Activated CD8-positive, alpha-beta memory T cell treated with anti-CD3 and anti-CD28 coated beads for 4 hours (primary cell): Measurements from ENCODE around the gene MAPK10.
"Not testable (repeated sequence)": the region's sequence is repeated elsewhere in the genome, so short reads cannot be mapped to it uniquely, and the experiment has no call there.

Source experiments
- DNase-seq, 2 donors: peaks; one replicate each; pipeline ENCODE4 v3.0.0-alpha.2; 2020; ENCODE audit warnings: low read depth in 2 of 2

MAPK10 gene

DNA sequence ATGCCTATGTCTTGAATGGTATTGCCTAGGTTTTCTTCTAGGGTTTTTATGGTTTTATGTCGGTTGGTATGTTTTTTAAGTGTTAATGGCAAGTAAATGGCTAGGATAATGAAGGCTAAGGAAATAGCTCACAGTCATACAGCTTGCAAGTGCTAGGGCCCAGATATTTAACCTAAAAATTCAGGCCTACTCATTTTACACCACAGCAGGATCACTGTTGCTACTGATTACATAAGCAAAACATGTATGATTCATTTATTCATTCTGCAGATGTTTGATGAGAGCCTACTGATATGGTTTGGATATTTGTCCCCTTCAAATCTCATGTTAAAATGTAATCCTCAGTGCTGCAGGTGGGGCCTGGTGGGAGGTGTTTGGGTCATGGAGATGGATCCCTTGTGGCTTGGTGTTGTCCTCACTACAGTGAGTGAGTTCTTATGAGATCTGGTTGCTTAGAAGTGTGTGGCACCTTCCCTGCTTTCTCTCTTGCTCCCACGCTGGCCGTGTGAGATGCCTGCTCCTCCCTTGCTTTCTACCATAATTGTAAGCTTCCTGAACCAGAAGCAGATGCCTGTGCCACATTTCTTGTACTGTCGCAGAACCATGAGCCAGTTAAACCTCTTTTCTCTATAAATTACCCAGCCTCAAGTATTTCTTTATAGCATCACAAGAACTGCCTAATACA is 175.5 kb downstream of the MAPK10 start:
- DNase-seq: no peak

DNA sequence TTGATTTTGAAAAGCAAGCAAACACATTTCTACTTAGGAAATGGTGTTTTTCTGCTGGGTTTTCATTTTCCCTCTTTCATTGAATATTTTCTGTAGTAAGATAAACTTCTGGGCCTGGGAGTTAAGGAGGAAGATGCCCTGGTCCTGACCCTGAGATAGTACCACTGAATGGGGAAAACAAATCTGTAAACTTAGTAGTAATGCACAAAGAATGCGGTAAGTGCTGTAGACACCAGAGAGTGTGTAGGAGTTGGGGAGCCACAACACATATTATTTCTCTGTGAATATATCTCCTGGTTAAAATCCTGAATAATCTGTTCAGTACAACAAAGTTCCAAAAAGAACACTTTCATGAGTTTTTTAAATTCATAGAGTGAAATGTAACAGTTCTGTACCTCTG is 178.3 kb downstream of the MAPK10 start:
- DNase-seq: no peak

DNA sequence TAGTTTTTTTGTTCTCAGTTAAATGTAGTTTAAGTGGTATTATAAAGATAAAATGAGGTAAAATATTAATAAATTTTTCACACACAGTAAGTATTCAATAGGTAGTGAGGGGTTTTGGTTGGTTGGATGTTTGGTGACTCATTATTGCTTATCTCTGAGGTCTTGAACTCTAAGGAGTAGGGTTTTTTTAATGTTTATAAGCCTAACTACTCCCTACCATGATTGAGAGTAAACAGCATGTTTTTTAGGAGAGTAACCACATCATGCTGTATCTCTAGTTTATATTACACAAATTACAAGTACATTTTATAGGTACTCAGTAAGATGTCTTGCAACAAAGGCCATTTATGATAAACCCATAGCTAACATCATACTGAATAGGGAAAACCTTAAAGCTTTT is 181.6 kb downstream of the MAPK10 start:
- no peak for DNase-seq

GRCh38 chr4:86174506-86174905 is 185.3 kb downstream of the MAPK10 start:
- DNase-seq: no peak

- DNase-seq: not testable (repeated sequence)
Observed at GRCh38 chr4:86168335-86168734, 191.5 kb downstream of the MAPK10 start.

DNA sequence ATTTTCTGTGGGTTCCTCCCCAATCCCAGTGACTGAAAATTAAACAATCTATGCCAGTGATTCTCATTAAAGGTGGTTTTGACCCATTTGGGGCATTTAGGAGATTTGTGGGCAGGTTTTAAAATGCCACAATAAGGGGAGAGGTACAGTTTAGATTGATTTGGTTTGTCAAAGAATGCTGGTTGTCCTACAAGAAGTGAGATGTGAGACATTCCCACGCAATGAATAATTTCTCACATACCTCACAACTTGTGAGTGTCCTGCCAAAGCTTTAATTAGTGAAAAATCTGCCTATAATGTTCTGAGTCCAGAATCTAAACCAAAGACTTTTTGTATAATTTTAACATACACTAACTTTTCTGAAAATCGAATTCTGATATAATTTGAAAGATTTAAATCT is 199.4 kb downstream of the MAPK10 start:
- no peak for DNase-seq

- no peak for DNase-seq
Observed at GRCh38 chr4:86159216-86159615, 200.6 kb downstream of the MAPK10 start.

DNA sequence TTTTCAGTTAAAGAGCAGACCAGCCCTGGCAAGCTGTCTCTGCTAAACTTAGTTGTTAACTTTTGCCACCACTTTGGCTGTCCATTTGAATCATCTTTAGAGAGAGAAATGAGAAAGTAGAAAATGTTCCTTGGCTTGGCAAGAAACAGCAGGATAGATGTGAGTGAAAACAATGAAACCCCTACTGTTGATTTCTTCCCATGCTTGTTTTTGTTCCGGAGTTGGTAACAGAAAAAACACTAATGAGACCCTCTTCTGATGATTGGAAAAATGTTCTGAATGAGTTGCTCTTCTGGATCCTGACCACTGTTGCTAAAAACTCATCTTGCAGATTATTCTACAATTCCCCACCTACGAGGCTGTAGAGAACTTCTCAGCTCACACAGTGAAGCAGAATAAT is 203.3 kb downstream of the MAPK10 start:
- DNase-seq: no peak

DNA sequence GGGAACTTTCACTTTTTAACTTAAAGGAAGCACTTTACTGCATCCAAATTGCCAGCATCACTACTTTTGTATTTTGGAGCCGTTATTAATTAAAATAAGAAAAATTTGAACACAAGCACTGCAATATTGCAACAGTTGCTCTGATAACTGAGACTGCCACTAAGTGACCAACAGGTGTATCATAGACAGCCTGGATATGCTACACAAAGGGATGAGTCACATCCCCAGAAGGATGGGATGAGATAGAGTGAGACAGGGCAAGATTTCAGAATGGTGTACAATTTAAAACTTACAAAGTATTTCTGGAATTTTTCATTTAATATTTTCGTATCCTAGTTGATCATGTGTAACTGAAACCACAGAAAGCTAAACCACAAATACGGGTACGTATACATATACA is 204.1 kb downstream of the MAPK10 start:
- DNase-seq: no peak

DNA sequence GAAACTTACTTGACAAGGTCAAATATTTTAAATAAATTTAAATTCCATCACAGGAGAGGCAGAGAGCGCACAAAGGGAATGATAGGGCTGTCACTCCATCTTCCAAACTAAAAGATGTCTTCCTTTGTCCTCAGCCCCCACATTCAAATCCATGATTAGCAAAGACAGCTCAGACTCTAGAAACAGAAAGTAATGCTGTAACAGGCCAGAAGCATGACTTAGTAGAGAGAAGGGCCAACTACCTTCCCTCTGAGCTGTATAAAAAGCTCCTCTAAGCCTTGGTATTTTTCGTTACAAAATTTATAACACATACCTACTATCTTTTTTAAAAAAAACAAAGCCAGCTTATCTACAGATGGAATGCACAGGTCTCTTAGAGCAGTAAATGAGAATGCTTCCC is 207.4 kb downstream of the MAPK10 start:
- DNase-seq: no peak

DNA sequence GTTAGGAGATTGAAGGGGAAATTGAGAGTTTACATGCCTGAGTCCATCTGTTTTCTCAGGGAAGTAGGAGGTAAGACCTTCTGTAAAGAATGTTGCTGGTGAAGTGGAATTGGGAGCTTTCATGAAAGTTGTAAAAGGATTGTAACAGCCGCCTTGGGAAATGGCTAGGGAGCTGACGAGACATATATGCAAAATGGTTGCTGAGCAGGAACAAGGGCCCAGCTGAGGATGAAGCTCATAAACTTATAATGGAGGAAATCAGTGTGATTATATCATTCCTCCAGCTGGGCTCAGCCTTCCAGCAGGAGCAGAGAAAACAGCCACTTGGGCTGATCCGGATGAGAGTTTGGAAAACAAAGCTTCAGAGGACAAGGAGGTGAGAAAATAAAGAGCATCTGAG is 208.7 kb downstream of the MAPK10 start:
- DNase-seq: no peak

DNA sequence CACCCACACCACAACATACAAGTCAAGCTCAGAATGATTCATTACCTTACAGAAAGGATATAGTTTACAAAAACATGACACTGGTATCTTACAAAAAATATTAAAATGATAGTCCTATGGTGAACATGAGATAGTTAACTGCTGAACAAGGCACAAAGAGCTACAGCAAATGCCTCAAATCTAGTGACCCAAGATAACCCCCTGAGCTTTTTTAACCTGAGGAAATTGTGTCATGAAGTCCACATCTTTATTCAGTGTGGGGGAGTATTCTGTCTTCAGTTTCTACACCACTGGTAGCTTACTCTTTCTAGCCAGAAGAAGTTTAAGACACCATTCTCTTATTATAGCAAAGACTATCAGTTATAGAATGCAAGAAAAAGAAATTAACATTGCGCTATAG is 218.7 kb downstream of the MAPK10 start:
- DNase-seq: no peak

GRCh38 chr4:86132468-86132867 is 227.4 kb downstream of the MAPK10 start:
- no peak for DNase-seq

DNA sequence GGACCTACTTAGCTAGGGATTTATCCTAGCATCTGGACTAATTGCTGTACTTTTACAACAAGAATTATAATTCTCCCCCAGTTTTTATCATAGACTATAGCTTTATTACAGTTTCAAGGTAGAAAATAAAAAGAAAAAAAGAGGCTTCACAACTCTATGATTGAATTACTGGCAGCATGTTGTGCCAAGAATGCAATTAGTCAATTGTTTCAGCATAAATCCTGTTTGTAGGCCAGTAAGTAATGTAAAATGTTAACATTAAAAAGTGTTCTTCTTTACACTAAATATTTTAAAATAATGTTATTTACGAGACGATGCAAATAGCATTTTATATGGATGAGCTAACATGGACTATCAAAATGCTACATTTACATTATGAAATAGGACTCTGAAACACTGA is 228.4 kb downstream of the MAPK10 start:
- no peak for DNase-seq

DNA sequence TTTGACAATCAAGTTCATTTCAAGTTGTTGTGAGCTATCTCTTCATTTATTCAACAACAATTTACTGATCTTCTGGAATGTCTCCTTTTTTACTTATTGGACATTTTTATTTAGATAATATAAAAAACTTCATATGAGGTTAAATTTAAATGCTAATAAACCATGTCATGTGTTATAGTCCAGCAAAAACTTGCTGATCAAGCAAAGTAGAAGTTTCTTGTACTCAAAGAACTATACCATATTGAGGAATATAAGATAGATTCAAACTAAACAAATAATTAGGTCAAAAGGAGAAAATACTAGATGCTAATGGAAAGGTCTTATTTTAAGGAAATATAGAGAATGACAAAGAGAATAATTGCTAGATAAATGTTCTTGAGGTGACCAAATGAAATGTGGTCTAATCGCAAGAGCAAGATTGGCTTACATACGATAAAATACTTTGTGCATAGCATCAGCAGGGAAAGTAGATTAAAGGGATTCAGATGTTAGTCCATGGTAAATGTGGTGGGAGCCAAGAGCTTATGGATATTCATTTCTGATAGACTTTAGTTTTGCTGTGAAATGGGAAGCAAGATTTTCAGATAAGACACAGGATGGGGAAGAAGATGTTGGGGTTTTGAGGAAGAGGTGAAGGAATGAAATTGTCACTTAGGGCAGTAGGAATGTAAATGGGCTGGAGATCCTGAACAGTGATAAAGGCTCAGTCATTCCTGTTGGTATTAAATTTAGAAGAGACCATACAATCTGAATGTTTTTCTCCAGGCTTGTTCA is 229.5 kb downstream of the MAPK10 start:
- no peak for DNase-seq

- no peak for DNase-seq
Observed at GRCh38 chr4:86129546-86129945, 230.3 kb downstream of the MAPK10 start.

DNA sequence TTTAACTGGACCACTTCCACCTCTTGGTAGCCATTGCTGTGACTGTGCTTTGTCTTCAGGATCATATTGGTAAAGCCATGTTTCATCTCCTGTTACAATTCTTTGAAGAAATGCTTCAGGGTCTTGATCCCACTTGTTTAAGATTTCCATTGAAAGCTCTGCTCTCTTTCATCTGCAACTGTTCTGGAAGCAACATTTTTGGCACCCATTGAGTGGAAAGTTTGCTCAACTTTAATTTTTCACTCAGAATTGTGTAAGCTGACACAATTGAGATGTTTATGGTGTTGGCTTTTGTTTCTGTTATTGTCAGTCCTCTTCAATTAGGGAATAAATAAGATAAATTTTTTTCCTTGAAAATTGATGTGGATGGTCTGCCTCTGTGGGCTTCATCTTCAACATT is 237.4 kb downstream of the MAPK10 start:
- no peak for DNase-seq

DNA sequence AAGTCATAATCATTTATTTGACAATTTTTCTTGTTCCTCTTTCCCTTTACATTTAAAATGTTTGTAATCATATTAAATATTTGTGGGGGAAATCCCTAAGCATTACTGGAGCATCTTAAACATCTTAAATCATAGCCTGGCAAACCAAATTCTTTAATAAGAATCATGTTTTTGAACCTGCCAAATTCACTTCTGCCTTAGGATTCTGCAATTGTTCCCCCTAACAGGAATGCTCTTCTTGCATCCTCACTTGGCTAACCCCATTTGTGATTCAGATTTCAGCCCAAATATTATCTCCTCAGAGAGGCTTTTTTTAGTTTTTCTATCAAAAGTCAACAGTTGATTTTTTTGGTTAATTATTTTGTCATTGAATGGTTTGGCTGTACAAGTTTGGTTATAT is 241.1 kb downstream of the MAPK10 start:
- DNase-seq: no peak

GRCh38 chr4:86117705-86118302 is 242.0 kb downstream of the MAPK10 start:
- DNase-seq: no peak

GRCh38 chr4:86114563-86114962 is 245.3 kb downstream of the MAPK10 start:
- DNase-seq: no peak

- DNase-seq: no peak
Observed at GRCh38 chr4:86108834-86109233, 251.0 kb downstream of the MAPK10 start.

- no peak for DNase-seq
Observed at GRCh38 chr4:86108137-86108536, 251.7 kb downstream of the MAPK10 start.

DNA sequence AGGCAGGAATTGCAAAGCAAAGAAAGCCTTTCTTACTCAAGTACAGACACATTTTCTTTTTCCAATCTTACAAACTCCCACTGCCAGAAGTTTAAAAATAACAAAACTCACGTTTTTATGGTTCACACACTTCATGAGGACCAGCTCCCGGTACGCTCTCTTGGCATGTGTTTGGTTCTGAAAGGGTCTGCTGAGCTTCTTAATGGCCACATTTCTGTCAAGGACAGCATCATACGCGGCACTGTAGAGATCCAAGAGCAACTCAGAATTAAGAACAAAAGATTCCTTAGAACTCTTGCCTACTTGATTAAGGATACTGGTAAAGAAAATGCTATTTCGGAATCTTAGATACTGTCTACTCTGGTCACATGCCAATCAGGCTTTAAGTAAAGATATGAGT is 252.7 kb downstream of the MAPK10 start:
- no peak for DNase-seq
